OCI-LY7 (cell line): Measurements from ENCODE around the gene SNX10.

Experiments
- EZH2phosphoT487 ChIP-seq: fragments of 200-600 bp; sonication (generic); IDR thresholded peaks from 2 replicates; pipeline ENCODE4 v1.6.1; 2018; ENCODE audit warnings: low read depth, borderline replicate concordance, mild to moderate bottlenecking, mixed run types, antibody characterized with exemption, low read length, moderate library complexity, mixed read lengths
- TF ChIP-seq, protein P1 (sequence below): fragments of 200-600 bp; sonication (generic); conservative IDR thresholded peaks from 2 replicates; pipeline ENCODE4 v1.5.1; 2014; ENCODE audit warnings: mild to moderate bottlenecking, antibody characterized with exemption, low read length, moderate library complexity, mixed read lengths

DNA sequence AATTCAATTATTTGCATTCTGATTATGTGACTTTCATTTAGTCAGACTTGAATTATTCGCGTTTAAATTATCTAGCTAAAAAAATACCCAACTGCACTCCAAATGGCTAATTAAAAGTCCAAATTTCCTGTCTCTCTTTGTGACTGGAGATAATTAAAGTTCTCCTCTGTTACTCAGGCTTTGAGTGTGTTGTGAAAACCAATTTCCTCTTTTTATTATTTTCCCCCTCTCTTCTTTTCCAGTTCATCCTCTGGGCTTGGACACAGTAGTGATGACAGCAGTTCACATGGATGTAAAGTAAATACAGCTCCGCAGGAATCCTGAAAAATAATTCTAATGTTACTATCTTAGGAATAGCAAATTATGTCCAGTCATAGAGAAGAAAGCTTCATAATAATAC is 80.6 kb downstream of the SNX10 start:
- TF ChIP-seq, protein P1, sequence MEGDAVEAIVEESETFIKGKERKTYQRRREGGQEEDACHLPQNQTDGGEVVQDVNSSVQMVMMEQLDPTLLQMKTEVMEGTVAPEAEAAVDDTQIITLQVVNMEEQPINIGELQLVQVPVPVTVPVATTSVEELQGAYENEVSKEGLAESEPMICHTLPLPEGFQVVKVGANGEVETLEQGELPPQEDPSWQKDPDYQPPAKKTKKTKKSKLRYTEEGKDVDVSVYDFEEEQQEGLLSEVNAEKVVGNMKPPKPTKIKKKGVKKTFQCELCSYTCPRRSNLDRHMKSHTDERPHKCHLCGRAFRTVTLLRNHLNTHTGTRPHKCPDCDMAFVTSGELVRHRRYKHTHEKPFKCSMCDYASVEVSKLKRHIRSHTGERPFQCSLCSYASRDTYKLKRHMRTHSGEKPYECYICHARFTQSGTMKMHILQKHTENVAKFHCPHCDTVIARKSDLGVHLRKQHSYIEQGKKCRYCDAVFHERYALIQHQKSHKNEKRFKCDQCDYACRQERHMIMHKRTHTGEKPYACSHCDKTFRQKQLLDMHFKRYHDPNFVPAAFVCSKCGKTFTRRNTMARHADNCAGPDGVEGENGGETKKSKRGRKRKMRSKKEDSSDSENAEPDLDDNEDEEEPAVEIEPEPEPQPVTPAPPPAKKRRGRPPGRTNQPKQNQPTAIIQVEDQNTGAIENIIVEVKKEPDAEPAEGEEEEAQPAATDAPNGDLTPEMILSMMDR: no peak
- TF ChIP-seq EZH2phosphoT487: no peak
